ENCODE results near the gene ZFP62. TPM values are rescaled to one million over a fixed set of nuclear protein-coding genes. Genes with fewer than 3 reads are reported as not detected.
"Not testable (repeated sequence)": the region's sequence is repeated elsewhere in the genome, so short reads cannot be mapped to it uniquely, and the experiment has no call there.

ZFP62 gene
- total RNA-seq, 4 donors from 2014 or later, result 17.0 to 35.1 (median 25.3) TPM

DNA sequence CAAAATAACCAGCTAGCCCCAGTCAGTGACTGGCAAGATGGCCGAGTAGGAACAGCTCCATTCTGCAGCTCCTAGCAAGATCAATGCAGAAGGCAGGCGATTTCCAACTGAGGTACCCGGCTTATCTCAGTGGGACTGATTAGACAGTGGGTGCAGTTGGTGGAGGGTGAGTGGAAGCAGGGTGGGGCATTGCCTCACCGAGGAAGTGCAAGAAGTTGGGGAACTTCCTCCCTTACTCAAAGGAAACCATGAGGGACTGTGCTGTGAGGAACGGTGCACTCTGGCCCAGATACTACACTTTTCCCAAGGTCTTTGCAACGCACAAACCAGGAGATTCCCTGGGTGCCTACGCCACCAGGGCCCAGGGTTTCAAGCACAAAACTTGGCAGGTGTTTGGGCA is 28.3 kb upstream of the ZFP62 start:
- Histone ChIP-seq H3K27me3 (no peaks in the 10 kb centered on the region), H3K9me3 (peaks cover 0 to 8% (median 1%) of the 10 kb centered on the region in 4 donors), H3K4me1 (no peaks in the 10 kb centered on the region), H3K27ac (no peak overlapping the region), H3K36me3 (no peaks in the 10 kb centered on the region), H3K4me3 (no peak overlapping the region)
- TF ChIP-seq, protein P1, sequence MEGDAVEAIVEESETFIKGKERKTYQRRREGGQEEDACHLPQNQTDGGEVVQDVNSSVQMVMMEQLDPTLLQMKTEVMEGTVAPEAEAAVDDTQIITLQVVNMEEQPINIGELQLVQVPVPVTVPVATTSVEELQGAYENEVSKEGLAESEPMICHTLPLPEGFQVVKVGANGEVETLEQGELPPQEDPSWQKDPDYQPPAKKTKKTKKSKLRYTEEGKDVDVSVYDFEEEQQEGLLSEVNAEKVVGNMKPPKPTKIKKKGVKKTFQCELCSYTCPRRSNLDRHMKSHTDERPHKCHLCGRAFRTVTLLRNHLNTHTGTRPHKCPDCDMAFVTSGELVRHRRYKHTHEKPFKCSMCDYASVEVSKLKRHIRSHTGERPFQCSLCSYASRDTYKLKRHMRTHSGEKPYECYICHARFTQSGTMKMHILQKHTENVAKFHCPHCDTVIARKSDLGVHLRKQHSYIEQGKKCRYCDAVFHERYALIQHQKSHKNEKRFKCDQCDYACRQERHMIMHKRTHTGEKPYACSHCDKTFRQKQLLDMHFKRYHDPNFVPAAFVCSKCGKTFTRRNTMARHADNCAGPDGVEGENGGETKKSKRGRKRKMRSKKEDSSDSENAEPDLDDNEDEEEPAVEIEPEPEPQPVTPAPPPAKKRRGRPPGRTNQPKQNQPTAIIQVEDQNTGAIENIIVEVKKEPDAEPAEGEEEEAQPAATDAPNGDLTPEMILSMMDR (IDR thresholded peaks at IDR 0.05), result no peak
- TF ChIP-seq POLR2A (IDR thresholded peaks at IDR 0.05) (no peak), EP300 (IDR thresholded peaks at IDR 0.05) (no peak)
- 83% methylated on average over 7 of the region's 7 CpGs for WGBS, 2 donors
- no peak for DNase-seq (ENCODE audit: low spot score in 2 of 2)

DNA sequence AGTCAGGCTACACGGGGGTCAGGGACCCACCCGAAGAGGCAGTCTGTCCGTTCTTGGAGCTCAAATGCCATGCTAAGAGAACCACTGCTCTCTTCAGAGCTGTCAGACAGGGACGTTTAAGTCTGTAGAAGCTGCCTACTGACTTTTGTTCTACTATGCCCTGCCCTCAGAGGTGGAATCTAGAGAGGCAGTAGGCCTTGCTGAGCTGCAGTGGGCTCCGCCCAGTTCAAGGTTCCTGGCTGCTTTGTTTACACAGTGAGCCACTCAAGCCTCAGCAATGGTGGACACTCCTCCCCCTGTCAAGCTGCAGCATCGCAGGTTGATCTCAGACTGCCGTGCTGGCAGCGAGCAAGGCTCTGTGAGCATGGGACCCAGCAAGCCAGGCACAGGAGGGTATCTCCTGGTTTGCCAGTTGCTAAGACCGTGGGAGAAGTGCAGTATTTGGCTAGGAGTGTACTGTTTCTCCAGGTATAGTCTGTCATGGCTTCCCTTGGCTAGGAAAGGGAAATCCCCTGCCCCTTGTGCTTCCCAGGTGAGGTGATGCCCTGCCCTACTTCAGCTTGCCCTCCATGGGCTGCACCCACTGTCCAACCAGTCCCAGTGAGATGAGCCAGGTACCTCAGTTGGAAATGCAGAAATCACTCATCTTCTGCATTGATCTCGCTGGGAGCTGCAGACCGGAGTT is 24.9 kb upstream of the ZFP62 start:
- 69 to 72% methylated on average over 9 to 11 of the region's 11 CpGs for WGBS, 2 donors

DNA sequence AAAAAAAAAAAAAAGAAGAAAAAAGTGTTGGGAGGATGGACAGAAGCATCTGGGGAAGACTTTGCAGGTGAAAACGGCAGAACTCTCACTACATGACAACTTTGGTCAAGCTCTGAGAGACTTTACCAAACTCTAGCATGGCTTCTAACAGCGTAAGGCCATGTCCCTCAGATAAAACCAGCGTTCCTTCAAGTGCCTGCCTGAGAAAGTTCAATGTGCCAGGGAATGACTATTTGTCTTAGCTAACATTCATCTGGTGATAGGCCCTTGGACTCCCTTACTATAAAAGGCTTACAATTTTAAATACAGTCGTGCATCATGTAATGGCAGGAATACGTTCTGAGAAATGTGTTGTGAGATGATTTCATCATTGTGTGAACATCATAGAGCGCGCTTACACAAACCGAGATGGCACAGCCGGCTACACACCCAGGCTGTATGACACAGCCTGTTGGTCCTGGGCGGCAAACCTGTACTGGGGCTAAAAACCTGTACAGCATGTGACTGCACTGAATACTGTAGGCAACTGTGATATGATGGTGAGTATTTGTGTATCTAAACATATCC is 14.9 kb upstream of the ZFP62 start:
- TF ChIP-seq EP300 (IDR thresholded peaks at IDR 0.05) (no peak), POLR2A (IDR thresholded peaks at IDR 0.05) (no peak)
- TF ChIP-seq, protein P1 (IDR thresholded peaks at IDR 0.05), result no peak
- H3K36me3 ChIP-seq, result no peaks in the 10 kb centered on the region
- no peaks in the 10 kb centered on the region for H3K4me1 ChIP-seq
- H3K27me3 ChIP-seq, result no peaks in the 10 kb centered on the region
- whole genome bisulfite sequencing, 2 donors, result 86 to 91% methylated on average over 10 of the region's 10 CpGs
- H3K9me3 ChIP-seq, result no peaks in the 10 kb centered on the region
- H3K4me3 ChIP-seq, result no peak overlapping the region
- DNase-seq (ENCODE audit: low spot score in 2 of 2), result no peak
- no peak overlapping the region for H3K27ac ChIP-seq

More for the DNA sequence above, 24.9 kb upstream of the ZFP62 start:
- not testable (repeated sequence) for H3K36me3 ChIP-seq; H3K9me3 ChIP-seq; H3K27ac ChIP-seq; H3K27me3 ChIP-seq; DNase-seq (ENCODE audit: low spot score in 2 of 2); H3K4me3 ChIP-seq; H3K4me1 ChIP-seq

DNA sequence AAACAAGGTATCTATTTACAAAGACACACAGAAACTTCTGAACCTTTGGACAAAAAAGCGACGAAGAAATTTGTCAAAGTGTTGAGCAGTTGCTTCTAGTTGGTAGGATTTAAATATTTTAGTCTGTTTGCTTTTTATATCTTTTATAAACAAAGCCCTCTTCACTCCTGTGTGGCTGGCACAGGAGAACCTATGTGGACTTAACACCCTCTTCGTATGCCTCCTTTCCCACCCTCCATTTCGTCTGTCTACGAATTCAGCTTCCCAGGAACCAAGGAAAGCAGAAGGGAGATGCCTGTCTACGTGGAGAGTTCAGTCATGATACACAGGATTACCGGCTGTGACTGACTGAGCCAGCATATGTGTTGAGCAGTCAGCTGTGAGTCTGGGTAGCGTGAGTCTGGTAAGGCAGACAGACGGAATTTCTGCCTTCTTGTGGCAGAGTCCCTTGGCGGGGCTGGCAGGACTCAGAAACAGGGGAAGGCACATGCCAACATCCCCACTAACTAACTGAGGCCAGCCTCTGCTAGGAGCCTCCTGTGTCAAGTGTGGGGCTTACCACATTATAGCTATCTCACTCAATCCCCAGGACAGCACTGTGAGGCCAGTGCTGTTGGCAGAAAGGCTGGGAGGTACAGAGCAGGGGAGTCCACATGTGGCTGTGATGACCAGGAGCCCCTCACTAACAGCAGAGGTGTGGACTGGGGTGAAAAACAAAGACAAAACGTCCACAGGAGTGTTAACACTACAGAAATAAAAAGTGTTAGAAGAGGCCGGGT is 13.9 kb upstream of the ZFP62 start:
- Histone ChIP-seq H3K4me3 (no peak overlapping the region), H3K9me3 (no peaks in the 10 kb centered on the region), H3K27ac (no peak overlapping the region), H3K4me1 (peaks cover 0 to 1% (median 0%) of the 10 kb centered on the region in 4 donors), H3K27me3 (no peaks in the 10 kb centered on the region), H3K36me3 (no peaks in the 10 kb centered on the region)
- no peak for DNase-seq (ENCODE audit: low spot score in 2 of 2)
- TF ChIP-seq, protein P1 (IDR thresholded peaks at IDR 0.05), result no peak
- TF ChIP-seq POLR2A (IDR thresholded peaks at IDR 0.05), result no peak
- no peak for TF ChIP-seq EP300 (IDR thresholded peaks at IDR 0.05)
- WGBS, 2 donors, result 69 to 82% methylated on average over 12 of the region's 12 CpGs

DNA sequence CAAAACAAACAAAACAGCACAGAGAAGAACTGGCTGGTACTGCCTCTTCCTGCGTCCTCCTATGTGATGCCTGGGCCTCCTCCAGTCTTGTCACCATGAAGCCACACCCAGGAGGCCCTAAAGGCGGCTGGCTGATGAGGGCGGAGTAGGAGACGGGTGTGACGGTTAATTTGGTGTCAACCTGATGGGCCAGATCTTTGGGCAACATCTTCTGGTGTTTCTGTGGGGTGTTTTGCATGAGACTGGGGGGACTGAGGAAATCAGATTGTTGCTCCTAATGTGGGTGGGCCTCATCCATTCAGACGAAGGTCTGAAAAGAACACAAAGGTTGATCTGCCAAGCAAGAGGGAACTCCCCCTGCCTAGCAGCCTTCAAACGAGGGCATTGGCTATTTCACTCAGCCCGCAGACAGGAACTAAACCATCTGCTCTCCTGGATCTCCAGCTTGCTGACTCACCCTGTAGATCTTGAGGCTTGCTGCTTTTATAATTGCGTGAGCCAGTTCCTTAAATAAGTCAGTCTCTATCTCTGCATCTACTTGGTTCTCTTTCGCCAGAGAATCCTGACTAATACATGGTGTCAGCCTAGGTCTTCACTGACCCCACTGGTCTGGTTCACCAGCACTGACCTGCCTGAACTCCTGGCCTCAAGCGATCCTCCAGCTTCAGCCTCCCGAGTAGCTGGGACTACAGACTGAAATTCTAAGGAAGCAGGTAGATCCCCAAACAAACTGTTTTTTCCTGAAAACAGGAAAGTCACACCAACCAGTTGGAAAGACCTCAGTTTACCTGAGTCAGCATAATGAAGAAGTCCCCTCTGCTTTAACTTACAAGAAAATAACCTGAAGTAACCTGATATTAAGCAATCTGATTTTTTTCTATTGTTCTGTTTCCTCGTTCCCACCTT is 12.8 kb upstream of the ZFP62 start:
- no peaks in the 10 kb centered on the region for H3K36me3 ChIP-seq
- no peaks in the 10 kb centered on the region for H3K27me3 ChIP-seq
- H3K9me3 ChIP-seq, result no peaks in the 10 kb centered on the region
- peaks cover 0 to 11% (median 0%) of the 10 kb centered on the region in 4 donors for H3K4me1 ChIP-seq
- no peak overlapping the region for H3K4me3 ChIP-seq
- H3K27ac ChIP-seq, result no peak overlapping the region
- no peak for DNase-seq (ENCODE audit: low spot score in 2 of 2)
- TF ChIP-seq EP300 (IDR thresholded peaks at IDR 0.05), result no peak
- TF ChIP-seq, protein P1 (IDR thresholded peaks at IDR 0.05), result no peak
- TF ChIP-seq POLR2A (IDR thresholded peaks at IDR 0.05), result no peak
- WGBS, 2 donors, result 69 to 73% methylated on average over 13 of the region's 13 CpGs
